GM18508 (cell line): Measurements from ENCODE around the gene MALSU1.

Experiments used
- ATAC-seq: cut with Tn5 transposase; IDR thresholded peaks from one replicate; pipeline ENCODE4 v1.9.1; 2021; ENCODE audit warnings: moderate number of reproducible peaks; ENCODE audit not compliant: insufficient read depth, unreplicated experiment

MALSU1 gene

DNA sequence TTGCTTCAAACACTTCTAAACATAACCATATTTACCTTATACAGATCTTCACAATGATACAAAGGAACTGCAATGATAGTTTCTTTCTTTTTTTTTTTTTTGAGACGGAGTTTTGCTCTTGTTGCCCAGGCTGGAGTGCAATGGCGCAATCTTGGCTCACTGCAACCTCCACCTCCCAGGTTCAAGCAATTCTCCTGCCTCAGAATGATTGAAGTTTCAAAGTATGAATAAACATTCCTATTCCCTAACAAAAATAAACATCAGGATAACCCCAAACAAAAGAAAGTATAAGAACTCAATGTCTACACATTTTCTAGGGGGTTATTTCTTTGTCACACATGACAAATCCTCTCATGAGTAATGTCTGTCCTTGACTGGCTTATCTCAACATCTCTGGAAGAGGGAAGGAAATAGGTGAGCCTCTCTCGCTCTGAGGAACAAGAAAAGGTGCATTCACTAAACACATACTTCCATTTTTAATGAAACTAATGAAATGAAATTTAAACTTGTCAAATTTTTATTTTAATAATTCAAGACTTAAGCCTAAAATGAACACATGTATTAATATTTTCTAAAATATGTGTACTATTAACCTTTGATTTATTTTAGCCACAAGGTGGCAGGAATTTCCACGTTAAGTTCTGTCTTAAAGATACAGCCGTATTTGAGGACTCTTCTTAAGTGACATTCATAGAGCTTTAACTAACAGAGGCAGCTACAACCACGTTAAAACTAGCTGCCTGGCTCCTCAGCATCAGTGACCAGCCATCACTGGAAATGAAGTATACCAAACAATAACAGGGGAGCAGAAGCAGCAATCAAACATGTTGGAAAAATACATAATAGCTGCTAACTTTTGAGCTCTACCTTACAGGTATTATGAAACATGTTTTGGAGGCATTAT is 58.3 kb downstream of the MALSU1 start:
- no peak for ATAC-seq

DNA sequence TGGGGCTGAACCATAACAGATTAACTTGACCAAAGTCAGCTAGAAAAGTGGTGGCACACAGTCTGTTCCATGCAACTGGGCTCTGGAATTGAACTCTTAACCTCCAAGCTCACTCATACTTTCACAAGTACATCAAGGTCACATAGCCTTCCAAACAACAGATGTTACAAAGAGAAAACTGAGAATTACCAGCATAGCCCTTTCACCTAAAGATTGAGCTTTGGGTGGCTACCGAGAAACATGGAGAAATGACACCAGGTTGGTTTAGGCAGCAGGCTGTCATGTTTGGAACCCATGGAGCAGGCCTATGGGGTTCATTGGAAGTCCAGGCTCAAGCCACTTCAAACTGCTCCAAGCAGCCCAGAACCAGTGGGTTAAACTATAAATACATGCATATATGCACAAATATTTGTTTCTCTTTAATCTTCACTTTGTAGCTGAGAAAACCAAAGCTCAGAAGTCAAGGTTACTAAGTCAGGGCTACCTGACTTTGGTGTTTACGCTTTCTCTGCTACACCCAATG is 59.1 kb downstream of the MALSU1 start:
- ATAC-seq = no peak
